Uterus (tissue), 4 donors: Measurements from ENCODE around the gene HDAC7. TPM values are rescaled to one million over a fixed set of nuclear protein-coding genes. Genes with fewer than 3 reads are reported as not detected.

Experiments
- DNase-seq, 2 donors: peaks; one replicate each; pipeline ENCODE4 v3.0.0-alpha.2; 2019 to 2020
- H3K27ac ChIP-seq, 2 donors: fragments of 200-600 bp; sonication (generic); 1 replicate in 1 of 2; 2 replicates in 1 of 2; pipeline ENCODE4 v1.5.1; 2016 to 2018
- H3K27me3 ChIP-seq, 2 donors: fragments of 200-600 bp; sonication (generic); one replicate each; pipeline ENCODE4 v1.5.1; 2018 to 2019; ENCODE audit warnings: control low read depth in 1 of 2
- H3K36me3 ChIP-seq, 2 donors: fragments of 200-600 bp; sonication (generic); one replicate each; pipeline ENCODE4 v1.5.1; 2019; ENCODE audit warnings: control low read depth in 1 of 2
- H3K4me1 ChIP-seq, 2 donors: fragments of 200-600 bp; sonication (generic); one replicate each; pipeline ENCODE4 v1.5.1; 2018 to 2019; ENCODE audit warnings: control low read depth in 1 of 2
- H3K4me3 ChIP-seq, 2 donors: fragments of 200-600 bp; sonication (generic); 1 replicate in 1 of 2; 2 replicates in 1 of 2; pipeline ENCODE4 v1.5.1; 2018 to 2019; ENCODE audit warnings: mild to moderate bottlenecking in 1 of 2
- H3K9me3 ChIP-seq, 2 donors: fragments of 200-600 bp; sonication (generic); one replicate each; pipeline ENCODE4 v1.5.1; 2019; ENCODE audit warnings: control low read depth in 1 of 2
- CTCF ChIP-seq, 4 experiments: fragments of 200-600 bp in 2 of 4; fragments of 450-650 bp in 2 of 4; sonication (generic) in 2 of 4; IDR thresholded peaks; one replicate each; pipeline ENCODE4 v1.5.1; 2016 to 2019; ENCODE audit warnings: antibody characterized with exemption in 4 of 4, mild to moderate bottlenecking in 2 of 4, moderate library complexity in 1 of 4
- POLR2A ChIP-seq, 2 donors: fragments of 450-650 bp; IDR thresholded peaks; one replicate each; pipeline ENCODE4 v1.6.1; 2016; ENCODE audit warnings: antibody characterized with exemption in 2 of 2, mild to moderate bottlenecking in 1 of 2, moderate library complexity in 1 of 2
- intact Hi-C: fragments of 100-400 bp; cut with DNase I; formaldehyde crosslinking; loops from one replicate; pipeline ENCODE4 v1.15.1; 2023; ENCODE audit warnings: low total_unique reads
- total RNA-seq, 4 donors: library from RNA; depleted of rRNA in 3 of 4; stranded (reverse); fragments of >200 nt in 3 of 4; gene quantifications; one replicate each; pipeline versions ENCODE4 v1.1.0 to v1.2.4, GENCODE V29; 2014 to 2023
- donor health status: DM: yes; HTN: yes; CAD: no.

The HDAC7 gene
- total RNA-seq, 4 donors from 2014 or later = 33.0 to 191 (median 42.5) TPM

DNA sequence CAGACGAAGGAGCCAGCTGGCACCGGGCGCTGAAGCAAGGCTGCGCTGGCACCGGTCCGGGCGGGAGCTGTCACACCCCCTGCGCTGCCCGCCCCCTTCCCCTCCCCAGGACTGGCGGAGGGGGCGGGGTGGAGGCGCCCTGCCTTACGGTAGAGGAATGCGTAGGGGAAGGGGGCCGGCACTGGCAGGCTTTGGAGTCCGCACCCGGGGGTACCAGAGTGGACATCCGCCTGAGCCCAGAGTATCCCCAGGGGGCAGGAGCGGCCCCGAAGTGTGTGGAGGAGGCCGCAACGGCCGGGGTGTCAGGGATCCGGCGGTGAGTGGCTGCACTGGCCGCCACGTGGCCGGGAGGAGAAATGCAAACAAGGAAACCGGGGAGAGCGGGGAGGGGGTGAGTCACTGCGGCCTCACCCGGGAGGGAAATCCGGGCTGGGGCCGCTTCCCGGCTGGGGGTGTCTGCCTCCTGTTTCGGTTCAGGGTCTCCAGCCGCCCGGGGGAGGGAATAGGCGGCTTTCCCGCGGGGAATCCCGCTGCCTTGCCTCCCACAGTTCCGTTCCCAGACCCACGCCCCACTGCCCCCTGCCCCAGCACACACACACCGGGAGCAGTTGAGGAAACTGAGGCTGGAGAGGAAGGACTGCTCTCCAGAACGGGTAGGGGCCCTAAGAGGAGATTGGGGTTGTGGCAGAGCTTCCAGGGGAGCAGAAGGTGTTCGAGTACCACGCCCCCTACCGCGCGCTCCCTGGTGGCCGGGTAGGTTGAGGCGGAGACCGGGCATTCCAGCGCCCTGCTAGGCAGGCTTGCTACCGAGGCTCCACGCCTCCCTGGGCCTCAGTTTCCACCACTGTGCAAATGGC, 60.6 kb downstream of the HDAC7 start, which contains the start of gene RAPGEF3:
Gene RAPGEF3, minus strand, starts transcription at position 47 of the 857 bp plus-strand sequence. CDS start 324 bp downstream, outside the sequence.
- intact Hi-C loops = no loop called here
- TF ChIP-seq CTCF (IDR thresholded peaks at IDR 0.05) (peak; percentile 37 to 71 (median 52)), POLR2A (IDR thresholded peaks at IDR 0.05) (peak in 1 of 2 donors; percentile 28)
- H3K9me3 ChIP-seq = no peaks in the 10 kb centered on the region
- no peaks in the 10 kb centered on the region for H3K27me3 ChIP-seq
- no peaks in the 10 kb centered on the region for H3K4me1 ChIP-seq
- peak within 1 kb of the TSS; percentile 77 to 86 for H3K27ac ChIP-seq
- DNase-seq = peak; percentile 83 to 84
- H3K4me3 ChIP-seq = peak within 1 kb of the TSS; percentile 51 to 60
- no peaks in the 10 kb centered on the region for H3K36me3 ChIP-seq

DNA sequence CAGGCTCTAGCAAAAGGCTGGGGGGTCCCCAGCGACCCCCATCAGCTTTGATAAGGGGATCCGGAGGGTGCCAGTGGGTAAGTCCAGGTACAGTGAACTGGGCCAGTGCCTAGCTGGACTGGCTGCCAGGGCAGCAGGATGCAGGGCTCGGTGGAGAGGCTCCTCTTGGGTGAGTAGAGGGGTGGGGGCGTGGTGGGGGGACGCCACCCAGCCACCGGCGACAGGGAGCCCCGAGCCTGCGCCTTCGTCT, 61.2 kb downstream of the HDAC7 start:
- Histone ChIP-seq H3K27ac (peak overlapping the region; percentile 77 to 86), H3K9me3 (no peaks in the 10 kb centered on the region), H3K36me3 (no peaks in the 10 kb centered on the region), H3K4me3 (peak overlapping the region; percentile 51 to 60), H3K27me3 (no peaks in the 10 kb centered on the region), H3K4me1 (no peaks in the 10 kb centered on the region)
- DNase-seq = no peak
- TF ChIP-seq CTCF (IDR thresholded peaks at IDR 0.05) = no peak
- TF ChIP-seq POLR2A (IDR thresholded peaks at IDR 0.05) = no peak
- intact Hi-C loops = no loop called here

DNA sequence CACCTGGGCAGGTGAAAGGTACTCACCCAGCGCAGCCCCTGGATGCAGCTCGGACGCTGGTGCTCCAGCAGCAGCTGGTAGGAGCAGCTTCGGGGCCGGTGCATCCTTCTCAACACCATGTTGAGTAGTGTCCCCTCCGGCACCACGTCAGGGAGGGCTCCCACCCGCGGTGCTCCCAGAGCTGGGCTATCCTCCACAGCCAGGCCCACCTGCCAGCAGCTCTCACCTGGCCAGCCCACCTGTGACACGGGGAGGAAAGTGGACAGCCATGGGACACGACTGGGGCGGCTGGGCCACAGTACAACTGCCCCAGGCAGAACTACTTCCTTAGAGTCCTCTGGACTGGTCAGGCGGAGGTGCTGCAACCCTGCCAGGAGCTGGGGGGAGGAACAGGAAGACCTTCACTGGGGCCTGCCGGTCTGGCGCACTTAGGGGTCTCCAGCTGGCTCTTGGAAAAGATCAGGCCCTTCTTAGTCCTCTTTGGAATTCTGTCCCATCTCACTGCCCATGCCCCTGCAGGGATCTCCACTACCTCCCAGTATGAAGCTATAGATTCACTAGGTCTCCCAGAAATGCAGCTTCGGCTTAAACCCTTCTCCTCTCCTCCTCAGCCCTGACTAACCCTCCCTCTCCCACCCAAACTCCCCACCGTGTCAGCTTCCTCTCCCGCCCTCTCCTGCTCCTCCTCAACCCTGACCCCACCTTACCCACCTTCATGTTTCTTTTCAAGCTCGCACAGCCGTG, 61.7 kb downstream of the HDAC7 start:
- H3K4me1 ChIP-seq = peaks cover 0 to 3% of the 10 kb centered on the region in 2 donors
- H3K36me3 ChIP-seq = no peaks in the 10 kb centered on the region
- H3K4me3 ChIP-seq = peak overlapping the region; percentile 51 to 60
- intact Hi-C loops = no loop called here
- TF ChIP-seq CTCF (IDR thresholded peaks at IDR 0.05) (no peak), POLR2A (IDR thresholded peaks at IDR 0.05) (no peak)
- no peaks in the 10 kb centered on the region for H3K27me3 ChIP-seq
- no peaks in the 10 kb centered on the region for H3K9me3 ChIP-seq
- H3K27ac ChIP-seq = peak overlapping the region; percentile 77 to 86
- peak in 1 of 2 donors; percentile 50 for DNase-seq

- no peak for TF ChIP-seq CTCF (IDR thresholded peaks at IDR 0.05)
- no peak for TF ChIP-seq POLR2A (IDR thresholded peaks at IDR 0.05)
Observed at GRCh38 chr12:47757364-47757839, 62.3 kb downstream of the HDAC7 start.

More at GRCh38 chr12:47757364-47757839, 62.3 kb downstream of the HDAC7 start:
- DNase-seq = no peak
- no peaks in the 10 kb centered on the region for H3K36me3 ChIP-seq
- H3K4me1 ChIP-seq = peaks cover 0 to 3% of the 10 kb centered on the region in 2 donors
- peak overlapping the region; percentile 77 to 86 for H3K27ac ChIP-seq
- H3K27me3 ChIP-seq = no peaks in the 10 kb centered on the region
- peak overlapping the region; percentile 51 to 60 for H3K4me3 ChIP-seq
- intact Hi-C loops = no loop called here
- H3K9me3 ChIP-seq = no peaks in the 10 kb centered on the region
